Stimulated activated naive CD8-positive, alpha-beta T cell treated with anti-CD3 and anti-CD28 coated beads, Interleukin-15, Interleukin-2, amounts not matched to agents 100 U/mL and 50 U/mL, for 24 hours (primary cell): Measurements from ENCODE around the gene HNRNPA2B1.
"Not testable (repeated sequence)": the region's sequence is repeated elsewhere in the genome, so short reads cannot be mapped to it uniquely, and the experiment has no call there.

Experiments used
- ATAC-seq: fragments of 150-1000 bp; cut with Tn5 transposase; one replicate; pipeline ENCODE4 v1.10.0; 2021
- DNase-seq: peaks from one replicate; pipeline ENCODE4 v3.0.0; 2021

HNRNPA2B1 gene

DNA sequence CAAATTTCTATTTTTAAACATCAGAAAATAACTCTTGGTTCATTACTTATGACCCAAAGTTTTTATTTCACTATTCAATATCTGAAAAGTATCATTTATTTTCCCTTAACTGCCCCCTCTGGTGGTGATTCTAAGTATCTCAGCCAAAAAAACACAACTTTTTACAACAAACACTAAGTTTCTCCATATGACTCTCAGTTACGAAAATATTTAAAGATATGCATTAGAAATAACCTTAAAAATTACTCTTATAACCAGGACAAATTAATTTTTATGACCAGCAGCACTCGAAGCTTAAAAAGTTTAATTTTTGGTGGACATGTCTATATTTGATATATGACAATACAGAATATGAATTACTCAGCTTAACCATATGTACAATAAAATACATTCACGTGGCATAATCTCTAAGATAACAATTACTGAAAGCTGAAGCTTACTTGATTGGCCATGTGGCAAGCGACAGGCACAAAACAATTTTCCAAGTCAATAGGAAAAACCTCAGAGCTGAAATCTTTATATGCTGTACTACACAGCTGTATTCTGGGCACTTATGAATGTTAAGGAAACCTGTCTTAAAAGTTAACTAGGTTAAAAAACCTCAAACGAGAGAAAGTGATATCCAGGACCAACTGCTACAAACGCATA lies 2.3 kb downstream of the HNRNPA2B1 start:
- DNase-seq (no peak), ATAC-seq (no peak)

DNA sequence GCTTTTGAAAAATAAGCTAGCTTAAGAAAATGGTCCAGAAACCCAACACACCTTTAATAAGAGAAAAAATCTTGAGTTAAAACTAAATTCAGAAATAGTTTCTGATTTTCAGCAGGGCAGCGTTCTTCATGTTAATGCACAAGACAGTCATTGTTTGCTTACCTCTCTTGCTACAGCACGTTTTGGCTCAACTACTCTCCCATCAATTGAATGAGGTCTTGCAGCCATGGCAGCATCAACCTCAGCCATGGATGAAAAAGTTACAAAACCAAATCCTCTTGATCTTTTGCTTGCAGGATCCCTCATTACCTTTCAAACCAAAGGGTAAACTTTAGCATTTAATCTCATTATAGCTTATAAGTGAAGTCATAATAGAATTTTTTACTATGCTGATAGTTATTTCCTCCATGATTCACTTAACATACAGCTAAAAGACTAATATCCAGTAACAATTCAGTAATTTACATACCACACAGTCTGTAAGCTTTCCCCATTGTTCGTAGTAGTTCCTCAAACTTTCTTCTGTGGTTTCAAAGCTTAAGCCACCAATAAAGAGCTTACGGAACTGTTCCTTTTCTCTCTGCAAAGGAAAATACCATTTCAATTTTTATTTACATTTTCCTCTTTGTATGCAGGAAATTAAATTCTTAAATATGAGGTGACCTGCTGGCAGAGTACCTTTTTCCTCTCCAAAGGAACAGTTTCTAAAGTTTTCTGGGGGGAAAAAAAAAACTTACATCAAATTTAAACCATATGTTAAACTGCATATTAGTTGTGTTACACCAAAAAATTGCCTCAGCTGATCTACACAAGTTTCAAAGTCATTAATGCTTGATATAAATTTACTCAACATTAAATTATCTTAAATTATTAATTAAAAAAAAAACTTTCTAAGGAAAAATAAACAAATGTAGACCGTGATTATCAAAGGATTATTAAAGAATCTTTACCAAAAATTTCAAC lies 3.1 kb downstream of the HNRNPA2B1 start:
- ATAC-seq, result no peak
- no peak for DNase-seq

DNA sequence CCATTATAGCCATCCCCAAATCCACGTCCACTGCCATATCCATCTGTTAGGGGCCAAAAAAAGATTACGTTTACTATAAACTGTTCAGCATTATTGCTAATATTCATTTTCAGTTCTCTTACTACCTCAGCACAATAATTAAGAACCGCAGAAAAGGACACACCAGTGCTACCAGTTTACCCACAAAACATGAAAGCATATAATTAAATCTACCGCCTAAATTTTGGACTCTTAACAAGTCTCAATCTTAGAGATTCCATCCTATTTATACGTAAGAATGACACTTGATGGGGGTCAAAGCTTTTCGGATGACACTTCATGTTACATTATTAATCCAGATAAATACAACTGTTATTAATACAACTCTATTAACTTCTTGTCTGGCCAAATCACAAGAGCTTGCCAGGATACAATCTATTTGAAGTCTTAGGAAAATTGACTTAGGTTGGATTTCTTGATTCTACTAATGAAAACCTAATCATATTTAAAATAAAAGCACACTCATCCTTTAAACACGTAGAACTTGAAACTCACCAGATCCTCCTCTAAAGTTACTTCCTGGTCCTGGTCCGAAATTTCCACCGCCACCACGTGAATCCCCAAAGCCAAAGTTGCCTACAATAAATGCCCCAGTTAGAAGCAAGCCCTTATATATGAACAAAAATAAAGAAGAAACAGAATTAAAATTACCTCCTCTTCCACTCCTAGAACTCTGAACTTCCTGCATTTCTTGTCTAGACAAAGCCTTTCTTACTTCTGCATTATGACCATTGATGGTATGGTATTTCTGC lies 4.5 kb downstream of the HNRNPA2B1 start:
- no peak for ATAC-seq

GRCh38 chr7:26195182-26195581 lies 5.4 kb downstream of the HNRNPA2B1 start:
- DNase-seq, result no peak
- no peak for ATAC-seq

More for the DNA sequence above, 4.5 kb downstream of the HNRNPA2B1 start:
- DNase-seq, result no peak

DNA sequence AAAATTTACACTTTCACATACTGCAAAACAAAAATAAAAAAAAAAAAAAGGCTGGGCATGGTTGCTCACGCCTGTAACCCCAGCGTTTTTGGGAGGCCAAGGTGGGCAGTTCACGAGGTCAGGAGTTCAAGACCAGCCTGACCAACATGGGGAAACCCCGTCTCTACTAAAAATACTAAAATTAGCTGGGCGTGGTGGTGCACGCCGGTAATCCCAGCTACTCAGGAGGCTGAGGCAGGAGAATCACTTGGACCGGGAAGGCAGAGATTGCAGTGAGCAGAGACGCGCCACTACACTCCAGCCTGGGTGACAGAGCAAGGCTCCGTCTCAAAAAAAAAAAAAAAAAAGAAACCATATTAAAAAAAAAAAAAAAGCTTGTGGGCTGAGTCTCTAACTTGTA lies 5.8 kb downstream of the HNRNPA2B1 start:
- DNase-seq, ATAC-seq: not testable (repeated sequence)

DNA sequence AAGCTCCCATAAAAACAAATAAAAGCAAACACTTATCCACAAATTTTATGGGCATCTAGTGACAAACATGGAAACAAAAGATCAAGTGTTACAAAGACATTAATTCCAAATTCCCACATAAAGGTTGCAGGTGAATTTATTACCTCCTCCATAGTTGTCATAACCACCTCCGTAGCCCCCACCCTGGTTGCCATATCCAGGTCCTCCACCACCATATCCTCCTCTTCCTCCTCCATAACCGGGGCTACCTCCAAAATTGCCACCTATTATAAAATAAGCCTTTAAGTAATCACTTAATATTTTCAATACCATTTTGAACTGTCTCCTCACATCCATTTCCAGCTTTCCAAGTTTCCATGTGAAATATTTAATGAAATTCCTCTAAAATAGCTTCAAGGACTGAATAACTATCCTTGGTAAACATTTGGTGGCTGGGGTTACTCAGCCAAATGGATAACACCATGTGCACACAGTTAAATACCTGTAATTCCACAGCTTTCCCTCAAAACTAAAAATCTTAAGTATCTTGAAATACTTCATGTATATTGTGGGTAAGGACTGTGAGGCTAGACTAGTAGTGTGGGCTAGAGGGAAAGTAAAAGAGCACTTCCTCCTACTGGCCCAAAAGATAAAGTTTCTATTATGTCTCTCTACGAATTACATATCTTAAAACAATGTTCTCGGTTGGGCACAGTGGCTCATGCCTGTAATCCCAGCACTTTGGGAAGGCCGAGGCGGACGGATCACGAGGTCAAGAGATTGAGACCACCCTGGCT lies 6.9 kb downstream of the HNRNPA2B1 start:
- DNase-seq (no peak), ATAC-seq (no peak)

GRCh38 chr7:26192485-26193087 lies 8.0 kb downstream of the HNRNPA2B1 start:
- ATAC-seq (no peak), DNase-seq (no peak)

GRCh38 chr7:26191974-26192479 lies 8.5 kb downstream of the HNRNPA2B1 start:
- ATAC-seq (no peak), DNase-seq (no peak)

GRCh38 chr7:26191233-26191973 lies 9.1 kb downstream of the HNRNPA2B1 start:
- DNase-seq, result no peak

DNA sequence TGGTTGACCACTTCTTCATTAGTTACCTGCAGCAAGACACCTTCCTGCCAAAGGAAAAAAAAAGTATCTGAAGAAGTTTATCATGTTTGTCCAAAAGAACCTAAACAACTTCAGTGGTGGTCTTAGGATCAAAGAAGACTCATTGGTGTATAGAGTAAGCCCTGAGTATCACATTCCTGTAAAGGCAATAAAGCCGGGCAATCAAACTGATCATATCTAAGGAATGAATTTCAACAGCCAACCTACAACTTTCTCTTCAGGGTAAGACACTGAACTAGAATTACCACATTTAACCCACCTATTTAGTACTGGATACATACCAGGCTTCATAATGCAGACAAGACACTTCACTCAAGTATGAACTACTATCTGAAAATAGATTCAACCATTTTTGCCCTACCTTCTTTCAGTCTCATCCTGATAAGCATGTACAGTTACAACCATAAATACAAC lies 10.1 kb downstream of the HNRNPA2B1 start:
- no peak for DNase-seq
- ATAC-seq, result no peak

More at GRCh38 chr7:26191233-26191973, 9.1 kb downstream of the HNRNPA2B1 start:
- ATAC-seq, result no peak

DNA sequence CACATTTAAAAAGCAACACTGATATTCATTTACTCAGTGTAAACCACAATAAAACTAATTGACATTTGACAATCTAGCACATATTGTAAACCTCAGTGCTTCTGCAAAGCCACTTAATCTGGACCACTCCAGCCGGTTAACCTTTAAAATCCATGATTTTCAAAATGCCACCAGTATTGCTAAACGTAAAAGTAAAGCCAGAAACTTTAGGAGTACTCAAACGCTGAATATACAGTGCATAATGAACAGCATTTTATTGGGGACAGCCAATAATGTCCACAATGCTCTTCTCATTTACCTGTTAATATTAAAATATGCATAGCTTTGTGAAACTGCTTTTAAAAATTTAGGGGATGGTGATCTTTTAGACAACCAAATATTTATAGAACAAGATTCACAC lies 10.8 kb downstream of the HNRNPA2B1 start:
- no peak for ATAC-seq
- no peak for DNase-seq

- no peak for DNase-seq
- ATAC-seq, result no peak
These were observed 11.5 kb downstream of the HNRNPA2B1 start for GRCh38 chr7:26188957-26189541.

GRCh38 chr7:26188206-26188956 lies 12.2 kb downstream of the HNRNPA2B1 start:
- peak; percentile 48 for DNase-seq
- peak; percentile 8 for ATAC-seq

GRCh38 chr7:26187380-26188205 lies 13.0 kb downstream of the HNRNPA2B1 start:
- DNase-seq (peak; percentile 37), ATAC-seq (peak; percentile 30)

DNA sequence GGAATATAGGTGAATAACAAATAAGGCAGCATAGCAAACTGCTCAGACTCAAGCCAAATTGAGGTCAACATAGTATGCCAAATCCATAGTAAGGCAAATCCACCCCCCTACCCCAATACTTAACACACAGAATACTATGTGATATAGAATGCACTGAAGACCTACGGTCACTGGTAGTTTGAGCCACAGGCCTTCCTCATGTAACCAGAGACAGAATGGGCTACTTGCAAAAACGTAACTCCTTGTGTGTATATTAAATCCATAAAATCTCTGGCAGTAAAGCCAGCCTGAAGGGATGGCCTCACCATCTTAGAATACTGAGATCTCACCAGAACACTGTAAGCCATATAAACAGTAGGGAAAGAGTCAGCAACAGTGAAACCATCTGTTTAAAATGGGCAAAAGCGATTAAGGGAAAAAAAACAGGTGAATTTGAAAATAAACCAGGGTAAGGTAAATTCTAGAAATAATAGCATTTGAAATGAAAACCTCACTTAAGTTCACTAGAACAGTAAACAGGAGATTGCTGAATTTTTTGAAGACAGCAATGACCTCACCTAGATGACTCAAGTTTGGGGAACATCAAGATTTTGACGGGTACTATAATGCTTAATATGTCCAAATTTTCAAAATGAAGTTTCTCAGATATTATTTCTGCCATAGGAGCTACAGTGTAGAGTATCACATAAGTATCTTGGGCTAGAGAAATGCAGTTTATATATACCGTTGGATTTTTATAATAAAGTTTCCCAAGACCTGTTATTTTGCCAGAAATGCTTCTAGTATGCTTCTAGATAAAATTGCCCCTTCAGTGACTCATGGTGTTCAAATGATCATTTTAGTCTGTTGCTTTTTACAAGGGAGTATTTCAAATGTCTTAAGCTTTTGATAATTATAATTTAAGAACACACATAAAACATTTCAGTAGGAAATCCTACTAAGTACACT lies 13.9 kb downstream of the HNRNPA2B1 start:
- peak; percentile 15 for ATAC-seq

GRCh38 chr7:26185844-26186180 lies 14.7 kb downstream of the HNRNPA2B1 start:
- no peak for DNase-seq
- no peak for ATAC-seq

More for the DNA sequence above, 13.9 kb downstream of the HNRNPA2B1 start:
- no peak for DNase-seq
